IMR-90 (cell line): ENCODE data around the gene OSM. TPM values are rescaled to one million over a fixed set of nuclear protein-coding genes. Genes with fewer than 3 reads are reported as not detected.

Source experiments
- ATAC-seq: fragments of 200-7000 bp; cut with Tn5 transposase; 2 replicates; pipeline ENCODE4 v1.9.1; 2020; ENCODE audit warnings: low read depth, mild to moderate bottlenecking, moderate library complexity
- BruUV-seq: library from RNA; stranded (reverse); fragments of 400-500 nt; replicated peaks from 2 replicates; lab custom pipeline; 2021; lab: Mats Ljungman, UMichigan
- CTCF ChIA-PET: fragments of 300-600 bp; formaldehyde crosslinking; extraction: SDS; loops from one replicate; lab custom pipeline; 2021; ENCODE audit warnings: antibody characterized with exemption; lab: Yijun Ruan, JAX
- POLR2A ChIA-PET: fragments of 300-600 bp; sonication (Branson Sonifier 250); formaldehyde crosslinking; loops from one replicate; lab custom pipeline; 2022; ENCODE audit warnings: antibody characterized with exemption; ENCODE audit not compliant: unreplicated experiment; lab: Charles Lee
- DNase-seq: peaks from one replicate; pipeline ENCODE4 v3.0.0; 2013
- H2AFZ ChIP-seq: replicated peaks from 2 replicates; pipeline ENCODE3; 2013; ENCODE audit warnings: low read length, mild to moderate bottlenecking; ENCODE audit not compliant: poor library complexity
- H2AK5ac ChIP-seq: 2 replicates; pipeline ENCODE4 v1.6.1; 2013; ENCODE audit warnings: low read depth, low read length, inconsistent platforms
- H2AK9ac ChIP-seq: replicated peaks from 2 replicates; pipeline ENCODE3; 2013; ENCODE audit warnings: mild to moderate bottlenecking, low read depth, low read length, moderate library complexity; ENCODE audit not compliant: poor library complexity
- H2BK120ac ChIP-seq: 2 replicates; pipeline ENCODE4 v1.6.1; 2013; ENCODE audit warnings: low read depth, low read length, inconsistent platforms
- H2BK15ac ChIP-seq: 3 replicates; pipeline ENCODE4 v1.6.1; 2013; ENCODE audit warnings: low read depth, low read length, inconsistent platforms
- H2BK20ac ChIP-seq: 2 replicates; pipeline ENCODE4 v1.6.1; 2013; ENCODE audit warnings: low read depth, mild to moderate bottlenecking, inconsistent platforms, low read length, moderate library complexity
- H2BK5ac ChIP-seq: 2 replicates; pipeline ENCODE4 v1.6.1; 2013; ENCODE audit warnings: mild to moderate bottlenecking, low read depth, low read length, inconsistent platforms; ENCODE audit not compliant: poor library complexity, severe bottlenecking
- H3K14ac ChIP-seq: replicated peaks from 2 replicates; pipeline ENCODE4 v1.6.1; 2013; ENCODE audit warnings: low read depth, low read length, inconsistent platforms
- H3K18ac ChIP-seq: 2 replicates; pipeline ENCODE4 v1.6.1; 2013; ENCODE audit warnings: low read depth, low read length, control low read depth
- H3K23ac ChIP-seq: 2 replicates; pipeline ENCODE4 v1.6.1; 2013; ENCODE audit warnings: low read depth, low read length, inconsistent platforms
- H3K27ac ChIP-seq: 2 replicates; pipeline ENCODE4 v1.5.1; 2013; ENCODE audit warnings: mild to moderate bottlenecking, control low read depth, low read length; ENCODE audit not compliant: insufficient read depth
- H3K27me3 ChIP-seq: 2 replicates; pipeline ENCODE4 v1.6.1; 2013; ENCODE audit warnings: low read length; ENCODE audit not compliant: control insufficient read depth, insufficient read depth
- H3K36me3 ChIP-seq: 2 replicates; pipeline ENCODE4 v1.6.1; 2013; ENCODE audit warnings: low read length, mixed read lengths; ENCODE audit not compliant: control insufficient read depth, insufficient read depth
- H3K4ac ChIP-seq: 2 replicates; pipeline ENCODE4 v1.6.1; 2013; ENCODE audit warnings: low read depth, low read length, inconsistent platforms
- H3K4me1 ChIP-seq: 2 replicates; pipeline ENCODE4 v1.6.1; 2013; ENCODE audit warnings: low read length, mixed read lengths; ENCODE audit not compliant: control insufficient read depth, insufficient read depth
- H3K4me2 ChIP-seq: 2 replicates; pipeline ENCODE4 v1.6.1; 2013; ENCODE audit warnings: low read depth, mild to moderate bottlenecking, control low read depth, low read length, moderate library complexity
- H3K4me3 ChIP-seq: 2 replicates; pipeline ENCODE4 v1.5.1; 2013; ENCODE audit warnings: low read depth, mild to moderate bottlenecking, control low read depth, low read length, moderate library complexity; ENCODE audit not compliant: insufficient read depth
- H3K56ac ChIP-seq: 2 replicates; pipeline ENCODE4 v1.6.1; 2013; ENCODE audit warnings: low read length, inconsistent platforms; ENCODE audit not compliant: insufficient read depth; ENCODE audit errors: extremely low read depth
- H3K79me1 ChIP-seq, 2 experiments: 2 replicates each; pipeline ENCODE4 v1.6.1; 2013; ENCODE audit warnings: low read length in 2 of 2, inconsistent platforms in 1 of 2, low read depth in 1 of 2
- H3K9ac ChIP-seq: 2 replicates; pipeline ENCODE4 v1.6.1; 2013; ENCODE audit warnings: low read depth, low read length, control low read depth
- H3K9me1 ChIP-seq: 2 replicates; pipeline ENCODE4 v1.6.1; 2013; ENCODE audit warnings: low read length, inconsistent platforms; ENCODE audit not compliant: insufficient read depth
- H3K9me3 ChIP-seq: 2 replicates; pipeline ENCODE4 v1.6.1; 2013; ENCODE audit warnings: low read length; ENCODE audit not compliant: control insufficient read depth, insufficient read depth
- H4K20me1 ChIP-seq: 2 replicates; pipeline ENCODE4 v1.6.1; 2013; ENCODE audit warnings: low read length, inconsistent platforms; ENCODE audit not compliant: insufficient read depth
- H4K5ac ChIP-seq: 2 replicates; pipeline ENCODE4 v1.6.1; 2013; ENCODE audit warnings: mild to moderate bottlenecking, low read depth, low read length, control low read depth
- H4K8ac ChIP-seq, 2 experiments: 2 replicates each; pipeline ENCODE4 v1.6.1; 2013; ENCODE audit warnings: low read depth in 2 of 2, low read length in 2 of 2, control low read depth in 1 of 2, inconsistent platforms in 1 of 2
- H4K91ac ChIP-seq: 2 replicates; pipeline ENCODE4 v1.6.1; 2013; ENCODE audit warnings: low read depth, low read length, inconsistent platforms; ENCODE audit not compliant: insufficient read depth
- BHLHE40 ChIP-seq: fragments of 150-350 bp; IDR thresholded peaks from 2 replicates; pipeline ENCODE4 v1.6.1; 2016; ENCODE audit warnings: mild to moderate bottlenecking, low read depth, low read length
- FOS ChIP-seq: fragments of 150-350 bp; IDR thresholded peaks from 2 replicates; pipeline ENCODE4 v1.6.1; 2016; ENCODE audit warnings: low read depth, low read length
- MAZ ChIP-seq: IDR thresholded peaks from 2 replicates; pipeline ENCODE4 v1.6.1; 2012; ENCODE audit warnings: low read depth, mild to moderate bottlenecking, low read length, improper control_type of control experiment, moderate library complexity, borderline replicate concordance
- MXI1 ChIP-seq: IDR thresholded peaks from 2 replicates; pipeline ENCODE4 v1.6.1; 2012; ENCODE audit warnings: low read depth, mild to moderate bottlenecking, low read length, moderate library complexity, borderline replicate concordance
- NFE2L2 ChIP-seq: fragments of 150-350 bp; IDR thresholded peaks from 2 replicates; pipeline ENCODE4 v1.6.1; 2016; ENCODE audit warnings: low read depth, mild to moderate bottlenecking, low read length
- POLR2A ChIP-seq: IDR thresholded peaks from 2 replicates; pipeline ENCODE4 v1.6.1; 2012; ENCODE audit warnings: mild to moderate bottlenecking, low read depth, low read length
- RAD21 ChIP-seq: IDR thresholded peaks from 2 replicates; pipeline ENCODE4 v1.6.1; 2012; ENCODE audit warnings: low read length, improper control_type of control experiment
- RCOR1 ChIP-seq: IDR thresholded peaks from 2 replicates; pipeline ENCODE4 v1.6.1; 2012; ENCODE audit warnings: mild to moderate bottlenecking, low read length, improper control_type of control experiment; ENCODE audit not compliant: insufficient replicate concordance
- SMC3 ChIP-seq: fragments of 150-350 bp; IDR thresholded peaks from 2 replicates; pipeline ENCODE4 v1.6.1; 2016; ENCODE audit warnings: low read depth, mild to moderate bottlenecking, antibody characterized with exemption, low read length, moderate library complexity
- WGBS, 2 experiments: methylation state at CpG; one replicate each; pipeline versions ENCODE4 v1.1.5 to v1.1.7; 2013; ENCODE audit warnings: missing lambda C conversion rate in 2 of 2; ENCODE audit not compliant: insufficient read length in 1 of 2; ENCODE audit errors: extremely low coverage in 2 of 2; 5-methylcytosine and 5-hydroxymethylcytosine counted together
- dilution Hi-C: fragments of 300-500 bp; cut with HindIII; formaldehyde crosslinking; loops from one replicate; pipeline ENCODE4 v1.14.3; 2018; ENCODE audit warnings: low sequenced_read_pairs; ENCODE audit not compliant: unreplicated experiment
- in situ Hi-C: fragments of 300-500 bp; cut with MboI; formaldehyde crosslinking; loops from 3 replicates; pipeline ENCODE4 v1.14.3; 2019; ENCODE audit warnings: low sequenced_read_pairs, inconsistent platforms, mixed read lengths
- intact Hi-C: fragments of 100-400 bp; cut with micrococcal nuclease; formaldehyde crosslinking; loops from 2 replicates; pipeline ENCODE4 v1.10.0; 2022
- polyA plus RNA-seq, 3 experiments: library from polyadenylated mRNA; depleted of rRNA; stranded (reverse); fragments of >200 nt; gene quantifications; 2 replicates each; pipeline ENCODE4 v1.2.3, GENCODE V29; 2012; ENCODE audit warnings: low replicate concordance in 1 of 3
- total RNA-seq: library from RNA; depleted of rRNA; stranded (reverse); fragments of >200 nt; gene quantifications from 2 replicates; pipeline ENCODE4 v1.2.3, GENCODE V29; 2012
- TF ChIP-seq, protein P1 (sequence below): conservative IDR thresholded peaks from 2 replicates; pipeline ENCODE4 v1.5.1; 2012; ENCODE audit warnings: mild to moderate bottlenecking, low read depth, low read length, improper control_type of control experiment

Gene OSM
- total and polyA plus RNA-seq, 2 of the 4 experiments (the other 2 are of a cell fraction): not detected

DNA sequence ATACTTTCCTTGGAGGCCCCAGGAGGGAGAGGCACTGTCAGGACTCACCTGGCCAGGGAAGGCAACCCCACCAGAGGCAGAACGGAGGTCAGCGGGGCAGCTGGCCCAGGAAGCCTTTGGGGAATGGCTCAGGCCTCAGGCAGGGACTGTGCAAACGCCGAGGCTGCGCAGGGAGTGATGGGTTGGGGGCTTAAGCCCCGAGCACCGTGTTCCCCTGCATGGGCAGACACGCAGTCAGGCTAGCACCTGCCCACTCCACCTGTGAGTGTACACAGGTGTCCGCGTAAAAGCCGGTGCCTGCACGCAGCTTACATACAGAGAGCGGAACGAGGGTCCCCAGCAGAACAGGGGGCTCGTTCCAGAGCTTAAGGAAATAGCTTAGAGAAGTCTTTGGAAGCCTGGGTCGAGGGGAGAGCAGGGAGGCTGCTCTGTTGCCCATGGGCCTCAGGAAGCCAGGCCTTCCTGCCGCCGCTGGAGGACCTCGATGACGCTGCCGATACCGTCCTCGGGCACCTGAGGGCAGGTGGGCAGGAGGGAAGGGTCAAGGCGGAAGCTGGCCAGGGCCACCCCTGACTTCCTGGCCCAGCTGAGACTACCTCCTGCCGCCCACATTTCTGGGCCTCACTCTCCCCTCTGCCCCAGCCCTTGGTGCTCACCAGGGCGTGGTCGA is 18.7 kb upstream of the OSM start:
- Histone ChIP-seq H3K9ac (no peak overlapping the region), H3K4me1 (peaks cover 10% of the 10 kb centered on the region), H3K4me3 (no peak overlapping the region), H3K14ac (no peak overlapping the region), H4K5ac (no peak overlapping the region), H2BK5ac (no peak overlapping the region), H2AK9ac (peak overlapping the region; percentile 62), H4K20me1 (peaks cover 8% of the 10 kb centered on the region), H3K27me3 (no peaks in the 10 kb centered on the region), H3K23ac (no peak overlapping the region), H2AK5ac (no peak overlapping the region), H3K4ac (no peak overlapping the region), H2AFZ (peak overlapping the region; percentile 6), H2BK120ac (no peak overlapping the region), H2BK15ac (no peak overlapping the region), H4K8ac (no peak overlapping the region), H3K18ac (no peak overlapping the region), H3K9me1 (no peaks in the 10 kb centered on the region), H3K79me1 (peaks cover 0 to 14% of the 10 kb centered on the region in 2 experiments; a peak in 3 of 4 replicates), H2BK20ac (no peak overlapping the region), H3K27ac (no peak overlapping the region), H4K91ac (no peak overlapping the region), H3K9me3 (no peaks in the 10 kb centered on the region), H3K36me3 (peaks cover 24% of the 10 kb centered on the region), H3K56ac (no peak overlapping the region), H3K4me2 (no peak overlapping the region)
- TF ChIP-seq FOS (no peak), SMC3 (no peak), MAZ (no peak), RAD21 (no peak), RCOR1 (no peak), MXI1 (no peak), NFE2L2 (no peak), BHLHE40 (no peak), POLR2A (no peak)
- TF ChIP-seq, protein P1, sequence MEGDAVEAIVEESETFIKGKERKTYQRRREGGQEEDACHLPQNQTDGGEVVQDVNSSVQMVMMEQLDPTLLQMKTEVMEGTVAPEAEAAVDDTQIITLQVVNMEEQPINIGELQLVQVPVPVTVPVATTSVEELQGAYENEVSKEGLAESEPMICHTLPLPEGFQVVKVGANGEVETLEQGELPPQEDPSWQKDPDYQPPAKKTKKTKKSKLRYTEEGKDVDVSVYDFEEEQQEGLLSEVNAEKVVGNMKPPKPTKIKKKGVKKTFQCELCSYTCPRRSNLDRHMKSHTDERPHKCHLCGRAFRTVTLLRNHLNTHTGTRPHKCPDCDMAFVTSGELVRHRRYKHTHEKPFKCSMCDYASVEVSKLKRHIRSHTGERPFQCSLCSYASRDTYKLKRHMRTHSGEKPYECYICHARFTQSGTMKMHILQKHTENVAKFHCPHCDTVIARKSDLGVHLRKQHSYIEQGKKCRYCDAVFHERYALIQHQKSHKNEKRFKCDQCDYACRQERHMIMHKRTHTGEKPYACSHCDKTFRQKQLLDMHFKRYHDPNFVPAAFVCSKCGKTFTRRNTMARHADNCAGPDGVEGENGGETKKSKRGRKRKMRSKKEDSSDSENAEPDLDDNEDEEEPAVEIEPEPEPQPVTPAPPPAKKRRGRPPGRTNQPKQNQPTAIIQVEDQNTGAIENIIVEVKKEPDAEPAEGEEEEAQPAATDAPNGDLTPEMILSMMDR: no peak
- ChIA-PET CTCF (no interaction called here), POLR2A (no interaction called here)
- dilution Hi-C loops (no loop called here), in situ Hi-C loops (no loop called here), intact Hi-C loops (no loop called here)
- DNase-seq (no peak), ATAC-seq (no peak)
- BruUV-seq: no TSS peak
- WGBS, 2 experiments: 89% methylated on average over 5 of the region's 27 CpGs; no CpG with 5 or more reads in 1 of the 2 experiments
